HG03139 (cell line): ENCODE data around the gene CORO7.

Experiments
- ATAC-seq: cut with Tn5 transposase; IDR thresholded peaks from one replicate; pipeline ENCODE4 v1.9.1; 2021; ENCODE audit not compliant: unreplicated experiment

The CORO7 gene

DNA sequence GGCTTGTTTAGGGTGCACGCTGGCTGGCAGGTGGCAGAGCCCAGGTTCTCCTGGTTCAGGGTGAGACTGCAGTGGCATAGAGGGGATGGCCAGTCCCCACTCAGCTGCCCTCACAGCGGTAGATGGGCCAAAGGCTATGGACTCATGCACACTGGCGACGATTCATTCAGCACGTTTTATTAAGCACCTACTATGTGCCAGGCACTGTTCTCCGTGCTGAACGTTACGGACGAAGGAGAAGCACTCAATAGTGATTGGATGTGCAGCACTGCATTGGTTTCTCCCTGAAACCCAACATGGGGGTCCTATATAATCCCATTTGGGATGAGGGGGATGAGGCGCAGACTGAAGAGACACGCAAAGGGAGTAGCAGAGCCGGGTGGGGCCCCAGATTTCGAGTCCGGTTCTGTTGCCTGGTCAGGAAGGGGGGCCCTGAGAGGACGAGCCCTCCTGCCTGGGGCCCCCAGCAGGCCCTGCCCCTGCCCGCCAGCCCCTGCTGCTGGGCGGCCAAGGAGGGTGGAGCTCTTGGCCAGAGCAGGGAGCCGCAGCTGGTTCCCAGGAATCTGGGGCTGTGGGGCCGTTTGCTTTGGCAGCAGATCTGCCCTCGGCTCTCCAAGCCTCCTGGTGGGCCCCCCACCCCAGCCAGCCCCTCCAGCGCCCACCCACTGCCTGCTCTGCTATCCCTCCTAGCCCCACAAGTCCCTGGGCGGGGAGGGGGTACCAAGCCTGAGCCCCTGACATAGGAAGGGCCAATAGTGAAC is 91.7 kb downstream of the CORO7 start:
- no peak for ATAC-seq

DNA sequence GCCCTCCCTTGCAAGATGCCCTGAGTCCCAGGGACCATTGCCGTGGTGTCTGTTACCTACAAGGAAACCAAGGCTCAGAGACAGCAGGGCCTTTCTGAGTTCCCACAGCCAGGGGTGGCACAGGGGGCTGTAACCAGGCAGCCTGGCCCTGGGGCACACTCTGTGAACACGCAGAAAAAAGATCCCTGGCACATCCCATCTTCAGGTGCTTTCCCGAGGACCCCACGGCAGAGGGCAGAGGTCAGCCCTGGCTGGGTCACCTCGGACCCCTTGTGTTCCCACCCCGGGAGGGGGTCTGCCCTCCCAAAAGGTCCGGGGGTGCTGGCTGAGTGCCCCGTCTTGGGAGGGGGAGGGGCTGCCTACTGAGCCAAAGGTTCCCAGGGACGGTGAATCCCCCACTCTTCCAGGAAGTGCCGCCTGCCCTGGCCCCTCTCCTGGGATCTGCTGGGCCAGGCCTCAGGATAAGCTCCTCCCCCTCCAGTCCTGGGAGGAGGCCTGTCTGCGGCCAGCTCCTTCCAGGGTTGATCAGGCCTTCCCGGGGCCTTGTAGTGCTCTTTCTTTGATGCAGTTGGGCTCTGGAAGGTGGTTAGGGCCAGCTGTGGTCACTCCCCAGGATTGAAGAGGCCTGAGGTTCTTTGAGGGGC is 92.4 kb downstream of the CORO7 start:
- ATAC-seq = no peak

- ATAC-seq = no peak
Observed at GRCh38 chr16:4323071-4323844, 93.1 kb downstream of the CORO7 start.

- ATAC-seq = no peak
Observed at GRCh38 chr16:4322121-4323052, 94.0 kb downstream of the CORO7 start.

- no peak for ATAC-seq
Observed at GRCh38 chr16:4321286-4322120, 94.9 kb downstream of the CORO7 start.

DNA sequence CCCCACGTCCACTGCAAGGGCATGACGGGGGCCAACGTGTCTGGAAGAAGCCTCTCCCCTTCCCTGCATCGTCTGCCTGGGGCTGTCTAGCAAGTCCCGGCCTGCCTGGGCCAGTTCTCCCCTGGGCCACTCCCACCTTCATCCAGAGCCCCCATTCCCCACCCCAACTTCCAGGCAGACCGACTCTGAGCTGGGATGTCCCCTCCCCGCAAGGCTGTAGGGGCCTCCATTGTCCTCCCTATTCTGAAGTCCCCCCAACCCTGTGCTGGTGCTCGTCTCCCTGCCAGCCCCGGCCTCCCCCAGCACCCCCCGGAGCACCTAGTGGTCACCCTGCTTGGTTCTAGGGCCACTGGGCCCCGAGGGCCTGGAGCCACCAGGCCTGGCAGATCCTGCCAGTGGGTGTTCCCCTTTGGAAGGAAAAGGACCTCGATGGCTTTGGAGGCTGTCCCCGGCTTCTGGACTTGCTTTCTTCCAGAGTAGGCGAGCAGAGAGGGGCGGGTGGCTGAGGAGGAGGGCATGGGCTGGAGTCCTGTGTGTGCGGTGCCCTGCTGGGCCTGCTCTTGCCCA is 95.7 kb downstream of the CORO7 start:
- no peak for ATAC-seq

DNA sequence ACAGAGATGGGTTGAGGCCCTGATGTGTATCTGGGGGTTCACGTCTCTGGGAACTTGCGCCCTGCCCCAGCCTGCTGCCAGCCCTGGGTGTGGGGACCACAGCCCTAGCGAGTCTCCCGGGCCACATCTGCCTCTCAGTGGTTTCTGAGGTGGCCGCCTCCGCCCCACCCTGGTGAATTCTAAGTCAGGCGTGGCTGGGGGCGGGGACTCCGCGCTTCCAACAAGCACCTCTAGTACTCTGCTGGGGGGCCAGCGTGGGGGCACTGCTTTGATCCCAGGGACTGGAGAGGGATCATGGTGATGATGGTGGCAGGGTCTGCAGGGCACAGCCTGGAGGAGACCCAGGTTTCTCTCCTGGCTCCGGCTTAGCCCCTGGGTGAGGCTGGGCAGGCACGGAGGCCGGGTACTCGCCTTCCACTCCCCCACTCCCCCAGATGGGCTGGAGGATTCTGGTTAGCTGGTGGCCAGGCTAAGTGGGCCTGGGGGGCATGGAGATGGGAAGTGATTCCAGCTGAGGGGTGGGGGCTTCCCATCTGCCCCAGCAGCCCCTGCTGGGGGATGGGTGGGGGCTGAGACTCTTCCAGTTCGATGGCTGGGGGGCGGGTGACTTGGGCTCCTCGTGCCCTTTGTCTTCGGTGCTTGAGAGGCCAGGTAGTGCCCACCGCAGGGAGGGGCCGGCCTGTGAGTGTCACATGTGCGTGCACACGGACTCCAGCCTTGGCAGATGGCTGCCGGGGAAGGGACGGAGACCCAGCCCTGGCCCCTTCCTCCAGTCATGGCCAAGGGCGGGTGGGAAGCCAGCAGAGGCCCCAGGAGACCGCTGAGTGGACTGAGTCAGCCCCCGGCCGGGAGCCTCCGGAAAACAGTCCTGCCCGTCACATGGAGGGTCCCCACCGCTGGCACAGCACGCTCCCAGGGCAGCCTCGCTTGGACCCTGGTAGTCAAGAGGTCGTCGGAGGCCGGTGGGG is 96.7 kb downstream of the CORO7 start:
- no peak for ATAC-seq

- ATAC-seq = no peak
Observed at GRCh38 chr16:4318967-4319366, 97.4 kb downstream of the CORO7 start.

GRCh38 chr16:4318451-4318910 is 97.9 kb downstream of the CORO7 start:
- ATAC-seq = no peak

DNA sequence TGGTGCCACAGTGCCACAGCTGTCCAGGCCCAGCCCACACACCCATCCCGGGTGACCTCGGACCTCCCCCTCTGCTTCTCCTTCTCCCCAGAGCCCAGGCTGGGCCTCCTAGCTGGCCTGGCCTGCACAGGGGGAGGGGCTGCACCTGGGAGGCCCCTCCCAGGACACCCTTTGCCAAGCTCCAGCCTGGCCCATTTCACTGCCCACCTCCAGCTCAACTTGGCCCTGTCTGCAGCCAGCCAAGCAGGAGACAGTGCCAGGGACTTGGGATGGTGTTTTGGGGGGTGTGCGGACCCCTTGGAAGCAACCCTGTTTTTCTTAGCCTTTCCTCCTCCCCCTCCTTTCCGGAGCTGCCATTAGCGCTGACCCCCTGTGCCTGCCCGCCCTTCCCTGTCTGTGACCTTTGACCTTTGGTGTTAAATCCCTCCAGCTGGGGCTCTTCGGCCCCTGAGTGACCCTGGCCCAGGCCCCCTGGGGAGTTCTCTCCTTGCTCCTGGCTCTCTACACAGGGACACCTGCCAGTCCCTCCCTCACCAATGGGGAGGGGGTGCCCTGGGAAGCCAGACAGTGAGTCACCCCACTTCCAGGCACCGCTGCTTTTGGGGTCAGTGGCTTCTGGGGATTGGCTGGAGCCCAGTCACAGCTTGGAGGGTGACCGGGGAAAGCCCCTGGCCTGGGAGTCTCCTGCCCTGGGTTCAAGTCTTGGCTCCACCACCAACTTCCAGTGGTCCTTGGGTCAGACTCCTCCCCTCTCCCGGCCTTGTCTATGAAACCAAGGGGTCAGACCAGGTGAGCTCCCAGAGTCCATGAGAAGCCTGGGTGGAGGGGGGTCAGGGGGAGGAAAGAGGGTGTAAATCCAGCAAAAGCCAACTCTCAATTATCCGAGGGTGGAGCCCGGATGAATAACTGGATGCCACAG is 98.6 kb downstream of the CORO7 start:
- ATAC-seq = no peak

GRCh38 chr16:4316864-4317531 is 99.4 kb downstream of the CORO7 start:
- ATAC-seq = no peak

GRCh38 chr16:4316108-4316863 is 100.1 kb downstream of the CORO7 start:
- ATAC-seq = no peak

DNA sequence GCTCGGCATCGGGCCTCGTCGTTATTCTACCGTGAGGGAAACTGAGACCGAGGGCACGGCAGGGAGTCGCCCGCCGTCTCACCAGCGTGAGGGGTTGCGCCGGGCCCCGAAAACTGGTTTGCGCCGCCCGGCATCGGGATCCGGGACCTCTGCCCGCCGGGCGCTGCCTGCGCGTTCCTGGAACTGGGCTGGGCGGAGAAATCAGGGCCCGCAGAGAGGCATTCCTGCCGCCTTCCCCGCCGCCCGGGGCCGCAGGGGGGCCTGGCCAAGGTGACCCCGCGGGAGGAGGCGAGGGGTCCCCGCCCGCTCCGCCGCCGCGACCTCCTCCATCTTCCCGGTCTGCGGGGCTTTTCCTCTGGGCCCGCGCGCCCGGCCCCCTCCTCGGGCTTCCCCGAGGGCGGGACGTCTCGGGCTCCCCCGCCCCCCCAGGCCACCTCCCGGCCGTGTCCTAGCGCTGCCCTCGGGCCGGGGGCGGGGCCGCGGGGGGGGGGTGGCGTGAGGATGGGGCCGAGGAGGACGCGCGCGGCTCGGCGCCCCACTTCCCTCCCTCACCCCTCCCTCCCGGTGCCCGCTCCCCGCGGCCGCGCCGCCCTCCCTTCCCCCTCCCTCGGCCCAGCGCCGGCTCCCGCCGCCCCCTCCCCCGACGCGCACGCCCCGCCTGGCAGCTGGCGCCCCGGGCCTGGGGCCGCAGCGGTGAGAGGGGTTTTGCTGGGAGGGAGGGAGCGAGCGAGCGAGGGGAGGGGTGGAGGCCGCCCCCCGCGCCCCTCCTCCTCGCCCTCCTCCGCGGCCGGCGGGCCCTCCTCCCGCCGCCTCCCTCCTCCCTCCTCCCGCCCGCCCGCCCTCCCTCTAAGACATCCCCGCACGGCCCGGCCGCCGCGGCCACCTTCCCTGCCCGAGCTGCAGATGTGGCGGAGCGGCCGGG is 100.9 kb downstream of the CORO7 start, which contains the start of gene GLIS2:
GLIS2 (plus strand) TSS at position 882 of the 922 bp plus-strand sequence. CDS start 16,214 bp downstream, outside the sequence.
- no peak for ATAC-seq

DNA sequence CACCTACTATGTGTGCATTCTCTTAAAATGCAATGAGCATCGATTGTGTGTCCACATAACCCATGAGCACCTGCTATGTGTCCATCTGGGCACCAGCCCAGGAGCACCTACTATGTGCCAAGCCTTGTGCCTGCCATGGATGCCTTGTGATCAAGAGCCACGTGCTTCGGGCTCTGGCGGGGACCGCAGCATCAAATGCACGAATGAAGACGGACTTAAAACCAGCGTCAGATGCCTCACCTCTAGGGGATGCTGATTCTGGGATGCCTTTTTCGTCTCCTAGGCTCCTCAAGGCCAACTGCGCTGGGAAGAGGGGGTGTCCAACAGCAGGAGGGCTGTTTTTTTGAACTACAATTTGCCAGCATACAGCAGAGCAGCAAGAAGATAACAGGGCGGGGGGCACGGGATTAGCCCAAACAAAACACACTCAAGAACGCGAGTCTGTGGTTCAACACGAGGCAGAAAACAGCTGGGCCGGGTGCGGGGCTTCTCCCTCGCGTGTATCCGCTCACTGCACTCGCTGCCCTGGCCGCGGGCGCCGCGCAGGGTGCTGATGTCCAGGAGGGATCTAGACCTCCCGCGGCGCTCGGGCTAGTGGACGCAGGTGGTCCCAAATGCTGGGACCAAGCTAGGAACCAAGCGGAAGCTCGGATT is 101.7 kb downstream of the CORO7 start:
- ATAC-seq = no peak
